ENCODE data around the gene HRK. TPM values are rescaled to one million over a fixed set of nuclear protein-coding genes. Genes with fewer than 3 reads are reported as not detected.

Gene HRK
- polyA plus RNA-seq, 3 donors: 0.15 TPM; not detected in 2

GRCh38 chr12:116856729-116857128 is 24.5 kb downstream of the HRK start:
- H3K27ac ChIP-seq (ENCODE audit: low read depth in 1 of 2, low read length in 2 of 2): no peak overlapping the region
- H2AFZ ChIP-seq (ENCODE audit: insufficient read depth, low read depth, low read length, poor library complexity, severe bottlenecking): no peak overlapping the region
- intact Hi-C loops (cut with micrococcal nuclease): no loop called here
- Mint-ChIP-seq H3K36me3 (no peaks in the 10 kb centered on the region), H3K27me3 (ENCODE audit: low read depth in 3 of 3) (peaks cover 6 to 14% (median 10%) of the 10 kb centered on the region in 3 donors), H3K27ac (no peak overlapping the region), H3K4me1 (peaks cover 8% of the 10 kb centered on the region), H3K9me3 (peaks cover 0 to 4% (median 0%) of the 10 kb centered on the region in 7 donors), H3K4me3 (no peak overlapping the region)
- TF ChIP-seq, protein P1, sequence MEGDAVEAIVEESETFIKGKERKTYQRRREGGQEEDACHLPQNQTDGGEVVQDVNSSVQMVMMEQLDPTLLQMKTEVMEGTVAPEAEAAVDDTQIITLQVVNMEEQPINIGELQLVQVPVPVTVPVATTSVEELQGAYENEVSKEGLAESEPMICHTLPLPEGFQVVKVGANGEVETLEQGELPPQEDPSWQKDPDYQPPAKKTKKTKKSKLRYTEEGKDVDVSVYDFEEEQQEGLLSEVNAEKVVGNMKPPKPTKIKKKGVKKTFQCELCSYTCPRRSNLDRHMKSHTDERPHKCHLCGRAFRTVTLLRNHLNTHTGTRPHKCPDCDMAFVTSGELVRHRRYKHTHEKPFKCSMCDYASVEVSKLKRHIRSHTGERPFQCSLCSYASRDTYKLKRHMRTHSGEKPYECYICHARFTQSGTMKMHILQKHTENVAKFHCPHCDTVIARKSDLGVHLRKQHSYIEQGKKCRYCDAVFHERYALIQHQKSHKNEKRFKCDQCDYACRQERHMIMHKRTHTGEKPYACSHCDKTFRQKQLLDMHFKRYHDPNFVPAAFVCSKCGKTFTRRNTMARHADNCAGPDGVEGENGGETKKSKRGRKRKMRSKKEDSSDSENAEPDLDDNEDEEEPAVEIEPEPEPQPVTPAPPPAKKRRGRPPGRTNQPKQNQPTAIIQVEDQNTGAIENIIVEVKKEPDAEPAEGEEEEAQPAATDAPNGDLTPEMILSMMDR (IDR thresholded peaks at IDR 0.05): no peak
- no peaks in the 10 kb centered on the region for H4K20me1 ChIP-seq (ENCODE audit: insufficient read depth, low read length)
- H3K4me2 ChIP-seq (replicated peaks; ENCODE audit: extremely low read depth, low read length, poor library complexity, severe bottlenecking): no peak overlapping the region
- H3K4me3 ChIP-seq (replicated peaks in 1 of 3; ENCODE audit: low read depth in 2 of 3, low read length in 3 of 3): no peak overlapping the region
- peaks cover 0 to 8% of the 10 kb centered on the region in 2 donors for H3K4me1 ChIP-seq (ENCODE audit: control insufficient read depth in 1 of 2, insufficient read depth in 2 of 2, low read length in 2 of 2)
- H3K36me3 ChIP-seq (replicated peaks in 1 of 2; ENCODE audit: control insufficient read depth in 1 of 2, insufficient read depth in 2 of 2, low read length in 2 of 2): no peaks in the 10 kb centered on the region
- DNase-seq: no peak
- WGBS (ENCODE audit: insufficient coverage): 91% methylated on average over 3 of the region's 11 CpGs
- H3K9me3 ChIP-seq (replicated peaks in 1 of 2; ENCODE audit: control insufficient read depth in 1 of 2, insufficient read depth in 1 of 2, low read length in 2 of 2): no peaks in the 10 kb centered on the region
- no peak overlapping the region for H3K9ac ChIP-seq (ENCODE audit: insufficient read depth, low read length, poor library complexity, severe bottlenecking)
- H3K79me2 ChIP-seq (ENCODE audit: insufficient read depth, low read length): no peaks in the 10 kb centered on the region
- peaks cover 0 to 3% of the 10 kb centered on the region in 2 donors for H3K27me3 ChIP-seq (ENCODE audit: control insufficient read depth in 2 of 2, insufficient read depth in 2 of 2, low read length in 2 of 2)

DNA sequence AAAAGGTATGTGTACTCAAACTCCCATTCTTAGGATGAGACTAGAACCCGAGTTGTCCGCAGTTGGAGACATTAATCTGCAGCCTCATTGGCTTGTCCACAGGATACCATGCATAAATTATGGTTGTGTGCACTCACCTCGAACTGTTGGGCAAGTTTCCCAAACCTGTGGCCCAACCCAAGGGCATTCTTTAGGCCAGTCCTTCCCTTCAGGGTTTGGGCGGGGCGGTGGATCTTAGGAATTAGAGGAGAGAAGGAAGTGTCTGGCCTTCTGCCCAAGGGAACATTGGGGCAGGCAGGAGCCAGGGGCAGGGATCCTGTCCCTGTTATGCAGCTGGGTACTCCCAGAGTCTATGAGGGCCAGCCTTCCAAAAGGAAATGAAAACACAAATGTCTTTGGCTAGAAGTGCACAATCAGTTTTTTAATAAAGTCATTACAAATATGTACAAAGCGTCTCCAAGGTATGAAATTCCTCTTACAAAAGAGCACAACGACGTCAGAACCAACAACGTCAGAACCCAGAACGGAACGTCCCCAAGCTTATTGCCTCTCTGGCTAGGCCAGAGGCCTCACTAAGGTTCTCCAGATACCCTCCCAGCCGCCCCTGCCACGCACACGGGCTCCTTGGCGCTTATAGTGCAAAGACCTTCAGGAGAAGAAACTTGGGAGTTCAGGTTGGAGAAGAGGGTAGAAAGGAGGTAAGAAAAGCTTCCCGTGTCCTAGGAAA is 25.3 kb downstream of the HRK start:
- no peaks in the 10 kb centered on the region for H3K36me3 ChIP-seq (replicated peaks in 1 of 2; ENCODE audit: control insufficient read depth in 1 of 2, insufficient read depth in 2 of 2, low read length in 2 of 2)
- 91% methylated on average over 14 of the region's 16 CpGs for WGBS (ENCODE audit: insufficient coverage)
- no peak overlapping the region for H2AFZ ChIP-seq (ENCODE audit: insufficient read depth, low read depth, low read length, poor library complexity, severe bottlenecking)
- no peak overlapping the region for H3K4me2 ChIP-seq (replicated peaks; ENCODE audit: extremely low read depth, low read length, poor library complexity, severe bottlenecking)
- Mint-ChIP-seq H3K4me3 (no peak overlapping the region), H3K9me3 (peaks cover 0 to 4% (median 0%) of the 10 kb centered on the region in 7 donors), H3K4me1 (peaks cover 8% of the 10 kb centered on the region), H3K36me3 (no peaks in the 10 kb centered on the region), H3K27me3 (ENCODE audit: low read depth in 3 of 3) (peaks cover 5 to 14% (median 9%) of the 10 kb centered on the region in 3 donors), H3K27ac (no peak overlapping the region)
- H3K4me1 ChIP-seq (ENCODE audit: control insufficient read depth in 1 of 2, insufficient read depth in 2 of 2, low read length in 2 of 2): peaks cover 0 to 8% of the 10 kb centered on the region in 2 donors
- TF ChIP-seq, protein P1 (IDR thresholded peaks at IDR 0.05): no peak
- intact Hi-C loops (cut with micrococcal nuclease): no loop called here
- H3K9me3 ChIP-seq (replicated peaks in 1 of 2; ENCODE audit: control insufficient read depth in 1 of 2, insufficient read depth in 1 of 2, low read length in 2 of 2): no peaks in the 10 kb centered on the region
- no peak overlapping the region for H3K27ac ChIP-seq (ENCODE audit: low read depth in 1 of 2, low read length in 2 of 2)
- H4K20me1 ChIP-seq (ENCODE audit: insufficient read depth, low read length): no peaks in the 10 kb centered on the region
- no peak for DNase-seq
- H3K79me2 ChIP-seq (ENCODE audit: insufficient read depth, low read length): no peaks in the 10 kb centered on the region
- no peak overlapping the region for H3K9ac ChIP-seq (ENCODE audit: insufficient read depth, low read length, poor library complexity, severe bottlenecking)
- no peak overlapping the region for H3K4me3 ChIP-seq (replicated peaks in 1 of 3; ENCODE audit: low read depth in 2 of 3, low read length in 3 of 3)
- H3K27me3 ChIP-seq (ENCODE audit: control insufficient read depth in 2 of 2, insufficient read depth in 2 of 2, low read length in 2 of 2): peaks cover 0 to 3% of the 10 kb centered on the region in 2 donors
